GM21723 (cell line): ENCODE data around the gene CPNE8.
A peak's percentile ranks its signal among the peaks of the same experiment; 100 is the strongest.
"Not testable (repeated sequence)": the region's sequence is repeated elsewhere in the genome, so short reads cannot be mapped to it uniquely, and the experiment has no call there.

Experiments
- ATAC-seq: cut with Tn5 transposase; IDR thresholded peaks from one replicate; pipeline ENCODE4 v1.9.1; 2021; ENCODE audit warnings: mild to moderate bottlenecking, moderate library complexity; ENCODE audit not compliant: unreplicated experiment

Gene CPNE8

GRCh38 chr12:38744041-38744440 lies 161.3 kb downstream of the CPNE8 start:
- no peak for ATAC-seq

- not testable (repeated sequence) for ATAC-seq
Measured at GRCh38 chr12:38742496-38742895, 162.9 kb downstream of the CPNE8 start.

GRCh38 chr12:38736821-38737220 lies 168.6 kb downstream of the CPNE8 start:
- ATAC-seq = no peak

GRCh38 chr12:38732761-38733160 lies 172.6 kb downstream of the CPNE8 start:
- no peak for ATAC-seq

- ATAC-seq = no peak
Measured at GRCh38 chr12:38728894-38729293, 176.5 kb downstream of the CPNE8 start.

- ATAC-seq = no peak
Measured at GRCh38 chr12:38721611-38722252, 183.7 kb downstream of the CPNE8 start.

GRCh38 chr12:38720661-38721060 lies 184.7 kb downstream of the CPNE8 start:
- ATAC-seq = no peak

GRCh38 chr12:38713294-38713693 lies 192.1 kb downstream of the CPNE8 start:
- ATAC-seq = no peak

- peak; percentile 83 for ATAC-seq
Measured at GRCh38 chr12:38711054-38711453, 194.3 kb downstream of the CPNE8 start.

GRCh38 chr12:38708466-38708865 lies 196.9 kb downstream of the CPNE8 start:
- ATAC-seq = no peak

GRCh38 chr12:38707648-38708047 lies 197.7 kb downstream of the CPNE8 start:
- no peak for ATAC-seq

- ATAC-seq = no peak
Measured at GRCh38 chr12:38697289-38697688, 208.1 kb downstream of the CPNE8 start.

- no peak for ATAC-seq
Measured at GRCh38 chr12:38695057-38695456, 210.3 kb downstream of the CPNE8 start.

GRCh38 chr12:38691164-38691563 lies 214.2 kb downstream of the CPNE8 start:
- no peak for ATAC-seq

GRCh38 chr12:38690646-38691045 lies 214.7 kb downstream of the CPNE8 start:
- no peak for ATAC-seq

- ATAC-seq = no peak
Measured at GRCh38 chr12:38689704-38690103, 215.7 kb downstream of the CPNE8 start.

GRCh38 chr12:38689195-38689594 lies 216.2 kb downstream of the CPNE8 start:
- ATAC-seq = no peak

- ATAC-seq = no peak
Measured at GRCh38 chr12:38682521-38682920, 222.9 kb downstream of the CPNE8 start.

GRCh38 chr12:38669530-38669929 lies 235.9 kb downstream of the CPNE8 start:
- ATAC-seq = no peak

- no peak for ATAC-seq
Measured at GRCh38 chr12:38669081-38669480, 236.3 kb downstream of the CPNE8 start.

- ATAC-seq = no peak
Measured at GRCh38 chr12:38666425-38666824, 239.0 kb downstream of the CPNE8 start.

- ATAC-seq = no peak
Measured at GRCh38 chr12:38664661-38665269, 240.6 kb downstream of the CPNE8 start.

- ATAC-seq = no peak
Measured at GRCh38 chr12:38662829-38663228, 242.6 kb downstream of the CPNE8 start.
